Skin of body (tissue), 2 donors: ENCODE measurements around the gene USP40. TPM values are rescaled to one million over a fixed set of nuclear protein-coding genes. Genes with fewer than 3 reads are reported as not detected.

Source experiments
- DNase-seq: peaks from one replicate; lab custom pipeline; 2025; lab: John Stamatoyannopoulos, UW
- total RNA-seq: library from RNA; depleted of rRNA; stranded (reverse); fragments of >200 nt; gene quantifications from one replicate; pipeline ENCODE4 v1.2.3, GENCODE V29; 2014

Gene USP40
- total RNA-seq, 1 donor from 2014 or later, result 32.1 TPM

DNA sequence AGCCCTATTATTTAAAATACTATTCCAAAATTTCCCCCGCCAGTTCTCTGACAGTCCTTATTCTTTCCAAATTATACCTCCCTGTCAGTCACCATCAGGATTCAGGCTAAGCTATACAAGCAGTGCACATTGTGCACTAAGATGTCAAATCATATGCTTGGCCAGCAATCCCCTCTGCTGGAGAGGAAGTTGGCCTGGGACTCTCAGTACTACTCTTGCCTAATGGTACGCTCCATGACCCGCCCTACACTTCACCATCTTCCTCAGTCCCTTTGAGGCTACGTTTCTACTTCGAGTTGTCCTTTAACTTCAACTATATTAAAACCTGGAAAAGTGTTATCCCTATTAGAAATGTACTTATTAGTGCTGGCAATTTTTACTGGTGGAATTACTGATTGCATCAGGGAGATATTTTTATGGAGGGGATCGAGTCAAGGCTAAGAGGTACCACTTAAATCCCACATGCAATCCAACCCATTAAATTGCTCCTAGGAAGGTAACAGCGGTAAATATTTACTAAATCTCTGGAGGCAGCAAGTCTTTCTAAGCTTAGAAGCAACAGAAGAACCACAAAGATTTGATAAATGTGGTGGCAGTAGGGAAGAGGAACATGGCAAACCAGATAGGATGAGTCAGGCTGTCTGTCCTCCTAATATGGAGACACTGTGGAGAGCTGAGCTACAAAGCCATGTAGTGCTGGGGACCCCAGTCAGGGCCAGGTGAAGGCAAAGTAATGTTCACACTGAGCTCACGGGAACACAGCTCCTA lies 2.7 kb downstream of the USP40 start:
- no peak for DNase-seq

DNA sequence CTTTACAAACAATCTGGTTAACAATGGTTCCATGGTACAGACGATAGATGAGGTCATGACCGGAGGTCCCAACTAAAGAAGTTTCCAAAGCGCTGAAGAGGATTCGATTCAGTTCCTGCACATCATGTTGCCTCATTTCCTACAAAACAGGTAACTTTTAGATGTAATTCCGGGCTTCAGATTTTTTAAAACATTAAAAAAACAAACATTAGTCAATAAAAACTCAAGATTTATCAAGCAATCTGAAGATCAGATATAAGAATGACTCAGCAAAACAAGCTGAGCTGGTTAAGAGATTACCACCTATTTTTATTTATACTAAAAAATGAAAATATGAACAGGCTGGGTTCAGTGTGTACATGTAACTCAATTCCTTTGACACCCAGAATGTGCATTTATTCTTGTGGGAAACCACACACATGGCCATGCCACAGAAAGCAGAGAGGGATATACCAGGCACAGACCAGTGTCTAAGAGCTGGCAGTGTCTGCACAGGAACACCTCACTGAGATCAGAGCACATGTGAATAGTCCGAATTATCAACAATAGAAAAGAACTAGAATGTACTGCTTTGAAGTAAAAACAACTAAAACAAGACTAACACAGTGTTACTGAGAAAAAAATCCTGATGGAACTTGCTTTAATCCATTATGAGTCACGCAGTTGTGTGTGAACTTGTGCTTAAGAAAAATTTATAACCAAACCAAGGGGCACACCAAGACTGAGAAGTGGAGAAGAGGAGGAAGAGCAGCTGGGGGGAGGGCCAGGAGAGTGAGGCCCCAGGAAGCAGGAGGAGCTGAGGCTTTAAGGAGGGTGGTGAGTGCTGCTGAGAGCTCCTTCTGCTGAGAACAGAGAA lies 9.5 kb downstream of the USP40 start:
- no peak for DNase-seq

DNA sequence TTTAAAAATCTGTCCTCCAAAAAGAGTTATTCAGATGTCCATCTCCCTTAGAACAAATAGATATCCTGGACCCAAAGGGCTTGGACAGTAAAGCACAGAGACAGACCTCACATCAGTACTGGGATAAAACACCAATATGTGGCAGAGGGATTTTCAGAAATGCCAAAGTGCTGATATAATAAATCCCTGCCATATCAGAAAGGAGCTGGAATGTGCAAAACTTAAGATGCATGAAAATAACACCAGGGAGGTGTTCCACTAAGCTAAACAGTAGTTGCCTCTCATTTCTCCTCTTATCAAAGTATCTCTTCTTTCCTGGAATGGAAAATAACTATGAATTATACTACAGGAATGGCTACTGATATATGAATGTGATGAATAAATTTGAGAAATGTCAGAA lies 13.2 kb downstream of the USP40 start:
- DNase-seq, result no peak

DNA sequence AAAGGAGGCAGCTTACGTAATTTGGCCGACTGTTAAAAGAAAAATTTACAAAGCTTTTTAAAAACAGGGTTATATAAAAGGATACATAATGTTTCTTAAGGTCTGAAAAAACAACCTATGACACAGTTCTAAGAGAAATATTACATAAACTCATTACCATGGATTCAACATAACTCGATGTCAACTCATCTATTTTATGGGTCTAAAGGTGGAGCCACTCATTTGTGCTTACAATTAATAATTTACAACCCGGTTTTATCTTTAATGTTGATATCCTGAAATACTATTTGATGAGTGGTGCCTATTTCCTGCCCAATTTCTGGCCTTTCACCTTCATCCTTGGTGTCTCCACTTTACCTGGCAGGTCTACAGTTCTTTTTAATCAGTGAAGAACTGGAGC lies 15.1 kb downstream of the USP40 start:
- no peak for DNase-seq

DNA sequence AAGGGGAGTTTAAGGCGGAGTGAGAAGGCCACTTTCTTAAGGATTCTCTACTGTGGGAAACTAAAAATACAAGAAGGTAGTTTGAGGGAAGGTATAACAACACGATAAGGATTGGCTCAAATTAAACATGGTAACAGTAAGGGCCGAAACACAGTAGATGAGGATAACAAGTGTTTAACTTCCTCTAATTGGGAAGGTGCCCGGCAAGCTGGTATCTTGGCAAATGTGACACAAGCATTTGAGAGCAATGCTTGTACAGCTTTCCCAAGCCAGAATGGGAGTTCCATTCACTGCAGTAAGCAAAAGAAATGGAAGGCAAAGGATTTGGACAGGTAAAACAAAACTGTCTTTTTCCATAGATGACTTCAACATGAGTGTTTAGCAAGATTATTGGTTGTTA lies 19.8 kb downstream of the USP40 start:
- no peak for DNase-seq

DNA sequence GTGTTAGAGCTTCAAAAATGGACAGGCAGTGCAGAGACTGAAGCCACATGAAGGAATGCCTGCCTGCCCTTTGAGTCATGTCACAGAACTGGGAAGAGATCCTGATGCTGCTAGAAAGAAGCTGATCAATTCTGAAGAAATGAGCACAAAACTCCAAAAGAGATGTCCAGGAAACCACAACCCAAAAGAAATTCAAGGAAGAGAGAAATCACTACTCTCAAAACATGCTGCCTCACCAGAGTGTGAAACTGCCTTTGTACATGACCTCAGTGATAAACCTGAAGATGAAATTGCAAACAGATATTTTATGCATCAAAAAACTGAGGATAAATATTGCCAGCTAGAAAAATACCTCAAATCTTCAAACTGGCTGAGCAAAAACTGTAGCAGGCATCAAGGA lies 20.5 kb downstream of the USP40 start:
- DNase-seq, result no peak

DNA sequence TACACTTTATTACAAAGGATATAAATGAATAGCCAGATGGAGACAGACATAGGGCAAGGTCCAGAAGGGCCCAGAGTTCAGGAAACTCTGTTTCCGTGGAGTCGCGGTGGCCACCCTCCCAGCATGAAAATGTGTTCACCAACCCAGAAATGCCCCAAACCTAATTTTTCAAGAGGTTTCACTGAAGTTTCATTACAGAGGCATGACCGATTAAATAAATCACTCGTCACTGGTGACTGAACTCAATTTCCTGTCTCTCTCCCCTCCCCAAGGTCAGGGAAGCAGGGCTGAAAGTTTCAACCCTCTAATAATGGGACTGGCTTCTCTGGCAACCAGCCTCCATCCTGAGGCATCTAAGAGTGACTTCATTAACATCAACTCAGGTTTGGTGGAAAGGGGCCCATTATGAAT lies 22.4 kb downstream of the USP40 start:
- no peak for DNase-seq

DNA sequence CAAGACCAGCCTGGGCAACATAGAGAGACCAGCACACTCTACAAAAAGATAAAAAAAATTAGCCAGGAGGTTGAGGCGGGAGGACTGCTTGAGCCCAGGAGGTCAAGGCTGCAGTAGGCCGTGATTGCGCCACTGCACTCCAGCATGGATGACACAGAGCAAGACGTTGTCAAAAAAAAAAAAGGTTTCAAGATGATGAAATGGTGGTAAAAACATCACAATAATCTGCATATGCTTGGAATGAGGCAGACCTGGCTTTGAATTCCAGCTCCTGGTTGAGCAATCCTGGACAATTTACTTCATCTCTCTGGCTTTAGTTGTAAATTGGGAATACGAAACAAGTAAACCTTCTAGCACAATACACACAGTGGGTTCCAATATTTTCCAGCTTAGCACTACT lies 24.1 kb downstream of the USP40 start:
- DNase-seq, result no peak

DNA sequence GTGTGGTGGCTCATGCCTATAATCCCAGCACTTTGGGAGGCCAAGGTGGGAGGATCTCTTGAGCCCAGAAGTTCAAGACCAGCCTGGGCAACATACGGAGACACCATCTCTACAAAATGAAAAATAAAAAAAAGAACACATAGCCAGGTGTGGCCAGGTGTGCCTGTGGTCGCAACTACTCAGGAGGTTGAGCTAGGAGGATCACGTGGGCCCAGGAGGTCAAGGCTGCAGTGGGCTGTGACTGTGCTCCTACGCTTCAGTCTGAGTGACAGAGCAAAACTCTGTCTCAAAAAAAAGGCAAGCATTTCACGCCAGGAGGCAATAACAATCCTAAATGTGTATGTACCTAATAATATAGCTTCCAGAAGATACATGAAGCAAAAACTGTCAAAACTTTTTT lies 27.8 kb downstream of the USP40 start:
- no peak for DNase-seq

DNA sequence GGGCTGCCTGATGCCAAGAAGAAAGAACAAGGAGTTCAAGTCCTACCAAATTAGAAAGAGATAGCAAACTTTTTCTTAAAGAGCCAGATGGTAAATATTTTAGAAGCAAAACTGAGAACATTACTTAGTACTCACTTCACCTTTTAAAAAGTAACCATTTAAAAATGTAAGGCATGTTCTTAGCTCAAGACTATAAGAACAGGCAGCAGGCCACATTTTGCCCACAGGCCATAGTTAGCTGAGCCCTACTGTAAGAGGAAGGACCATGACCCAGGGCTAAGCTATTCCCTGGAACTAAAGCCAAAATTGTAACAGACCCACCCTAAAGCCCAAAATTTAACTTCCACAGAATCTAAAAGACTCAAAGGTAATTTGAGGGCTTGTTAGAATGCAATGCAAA lies 31.3 kb downstream of the USP40 start:
- no peak for DNase-seq

DNA sequence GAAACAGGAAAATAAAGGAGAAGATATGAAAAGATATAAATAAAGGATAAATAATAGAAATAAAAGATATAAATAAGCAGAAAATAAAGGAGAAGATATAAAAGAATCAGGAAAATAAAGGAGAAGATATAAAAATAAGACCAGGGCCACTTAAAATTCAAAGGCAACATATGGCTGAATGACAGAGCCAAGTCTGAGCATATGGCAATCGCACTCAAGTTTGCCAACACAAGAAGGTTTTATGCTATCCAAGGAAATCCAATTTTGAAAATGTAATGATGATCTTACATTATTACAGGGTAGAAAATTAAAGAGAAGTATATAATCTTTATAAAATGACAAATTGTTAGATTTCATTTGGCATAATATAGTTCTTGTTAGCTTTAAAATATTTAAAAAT lies 33.6 kb downstream of the USP40 start:
- no peak for DNase-seq

DNA sequence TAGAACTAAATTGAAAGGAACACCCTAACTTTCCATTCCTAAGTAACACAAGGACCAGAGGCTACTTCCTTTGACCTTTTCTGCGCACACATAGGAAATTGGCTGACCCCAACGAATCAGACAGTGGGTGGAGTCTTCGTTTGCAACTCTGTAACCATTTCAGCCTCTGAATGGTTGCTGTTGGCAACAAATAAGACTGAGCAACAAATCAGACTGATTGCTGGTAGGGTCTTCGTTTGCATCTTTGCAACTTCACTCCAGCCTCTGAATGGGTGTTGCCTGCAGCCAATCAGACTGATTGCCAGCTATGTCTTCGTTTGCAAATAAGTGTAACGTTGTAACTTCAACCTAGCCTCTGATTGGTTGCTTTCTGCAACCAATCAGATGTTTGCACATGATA lies 34.6 kb downstream of the USP40 start:
- no peak for DNase-seq

DNA sequence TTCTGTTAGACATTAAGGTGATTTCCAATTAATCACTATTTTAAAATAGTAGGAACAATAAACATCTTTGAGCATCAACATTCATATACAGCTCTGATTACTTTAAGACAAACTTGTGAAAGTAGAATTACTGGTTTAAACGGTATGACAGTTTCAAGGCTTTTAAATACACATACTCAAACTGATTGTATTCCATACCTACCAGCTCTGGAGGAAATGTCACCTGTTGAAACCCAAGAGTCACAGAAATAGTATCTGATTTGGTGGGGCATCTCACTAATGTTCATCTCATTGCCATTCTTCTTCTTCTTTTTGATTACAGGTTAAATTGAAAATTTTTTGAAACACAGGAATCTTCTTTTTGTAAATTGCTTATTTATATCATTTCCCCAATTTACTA lies 36.2 kb downstream of the USP40 start:
- DNase-seq, result no peak

DNA sequence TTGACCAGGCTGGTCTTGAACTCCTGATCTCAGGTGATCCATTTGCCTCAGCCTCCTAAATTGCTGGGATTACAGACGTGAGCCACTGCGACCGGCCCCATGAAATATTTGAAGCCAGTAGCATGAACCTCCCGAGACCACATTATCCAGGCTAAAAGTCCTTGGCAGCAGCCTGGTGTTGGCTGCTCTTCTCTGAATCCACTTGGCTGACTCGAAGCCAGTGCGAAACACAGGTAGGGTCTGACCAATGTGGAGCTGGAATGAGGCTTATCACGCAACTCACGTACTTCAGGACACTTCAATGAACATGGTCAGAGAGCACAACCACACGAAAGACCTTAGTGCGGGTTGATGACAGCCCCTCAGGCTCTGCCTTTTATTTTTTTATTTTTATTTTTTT lies 38.4 kb downstream of the USP40 start:
- DNase-seq, result no peak

DNA sequence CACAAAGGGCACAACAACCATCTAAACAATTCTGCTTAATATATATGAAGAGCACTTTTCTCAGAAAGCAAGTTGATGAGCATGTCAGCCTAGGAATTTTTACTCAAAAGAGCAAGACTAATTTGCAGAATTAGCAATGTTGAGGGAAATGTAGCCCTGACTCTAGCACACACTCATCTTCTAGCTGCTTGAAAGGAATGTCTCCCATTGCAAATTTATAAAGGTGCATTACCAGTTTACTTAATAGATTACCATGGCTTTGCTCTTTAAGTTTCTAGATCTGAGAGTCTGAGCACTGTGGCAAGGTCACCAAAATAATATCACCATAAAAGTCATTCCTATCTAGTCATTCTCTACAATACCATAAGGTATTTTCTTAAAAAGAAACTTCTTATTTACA lies 40.8 kb downstream of the USP40 start:
- no peak for DNase-seq

DNA sequence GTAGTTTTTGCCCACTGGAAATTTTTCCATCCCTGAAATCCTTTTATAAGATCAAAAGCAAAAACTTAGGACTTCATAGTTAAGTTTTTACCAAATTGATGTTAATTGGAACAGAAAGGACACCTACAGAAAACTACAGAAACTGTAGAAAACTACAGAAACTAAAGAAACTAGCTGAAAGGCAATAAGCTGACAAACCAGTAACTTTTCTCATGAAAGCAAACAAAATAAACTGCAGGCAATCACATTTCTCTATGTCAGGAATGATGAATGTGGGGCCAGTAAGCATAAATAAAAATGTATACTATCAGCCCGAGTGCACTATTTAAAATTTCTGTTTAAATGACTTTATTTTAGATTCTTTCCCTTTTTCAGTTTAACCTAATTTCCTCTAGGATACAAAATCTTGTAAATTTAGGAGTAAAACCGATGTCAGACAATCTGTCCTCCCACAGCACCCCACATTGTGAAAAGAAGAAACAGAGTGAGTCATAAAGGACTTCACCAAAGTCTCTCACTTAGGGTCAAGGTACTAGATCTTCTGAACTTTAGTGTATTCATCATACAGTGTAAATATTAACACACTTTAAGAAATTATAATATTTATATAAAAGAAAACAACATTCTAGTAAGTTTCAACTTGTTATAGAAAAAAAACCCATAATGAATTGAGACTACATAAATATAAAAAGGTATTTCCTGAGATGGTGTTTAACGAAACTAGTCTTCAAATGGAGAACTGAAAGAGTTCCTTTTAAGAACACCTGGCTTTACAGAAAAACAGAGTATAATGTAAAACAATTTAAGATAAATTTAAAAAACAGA lies 46.6 kb downstream of the USP40 start:
- no peak for DNase-seq

DNA sequence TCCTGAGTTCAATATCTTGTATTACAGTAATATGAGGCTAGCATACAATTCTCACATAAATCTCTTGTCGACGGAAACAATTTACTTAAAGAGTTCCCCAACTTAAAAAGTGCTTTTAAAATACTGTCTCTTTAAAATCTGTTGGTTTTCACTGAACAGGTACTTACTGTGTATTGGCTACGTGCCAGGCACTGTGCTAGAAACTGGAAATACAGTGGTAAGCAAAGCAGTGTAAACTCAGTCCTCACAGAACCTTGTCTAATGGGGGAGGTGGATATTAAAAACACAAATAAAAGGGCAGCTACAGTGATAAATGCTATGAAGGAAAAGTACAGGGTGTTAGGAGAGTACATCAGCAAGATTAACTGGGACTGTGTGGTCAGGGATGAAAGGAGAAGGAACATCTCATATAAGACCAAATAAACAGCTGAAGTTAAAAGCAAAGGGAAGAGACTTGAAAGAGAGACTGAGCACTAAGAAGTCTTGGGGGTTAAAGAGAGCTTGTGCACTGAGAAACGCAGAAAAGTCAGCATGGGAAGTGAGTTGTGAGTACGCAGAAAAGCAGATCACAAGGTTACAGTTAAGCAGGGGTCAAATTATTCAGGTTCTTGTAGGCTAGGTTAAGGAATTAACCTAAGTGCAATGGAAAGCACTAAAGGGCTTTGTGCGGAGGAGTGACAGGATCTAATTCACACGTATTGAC lies 52.5 kb downstream of the USP40 start:
- no peak for DNase-seq

DNA sequence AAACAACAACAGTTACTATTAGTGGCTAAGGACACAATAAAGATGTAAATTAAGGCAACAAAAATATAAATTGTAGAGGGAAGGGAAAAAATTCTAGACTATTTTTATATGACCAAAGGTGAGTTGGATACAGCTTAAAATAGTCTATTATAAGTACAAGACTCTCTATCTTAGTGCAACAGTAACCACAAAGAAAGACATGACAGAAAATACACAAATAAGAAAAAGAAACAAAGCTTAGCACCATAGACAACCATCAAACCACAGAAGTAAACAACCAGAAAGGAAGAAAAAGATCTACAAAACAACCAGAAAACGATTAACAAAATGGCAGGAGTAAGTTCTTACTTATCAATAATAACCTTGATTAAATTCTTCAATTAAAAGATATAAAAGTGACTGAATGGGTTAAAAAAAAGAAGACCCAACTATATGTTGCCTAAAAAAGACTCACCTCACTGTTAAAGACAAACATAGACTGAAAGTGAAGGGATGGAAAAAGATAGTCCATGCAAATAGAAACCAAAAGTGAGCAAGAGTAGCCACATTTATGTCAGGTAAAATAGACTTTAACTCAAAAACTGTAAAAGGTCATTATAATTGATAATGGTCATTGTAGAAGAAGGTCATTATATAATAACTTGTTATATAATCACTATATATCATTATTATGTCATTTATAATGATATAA lies 62.5 kb downstream of the USP40 start:
- DNase-seq, result no peak

DNA sequence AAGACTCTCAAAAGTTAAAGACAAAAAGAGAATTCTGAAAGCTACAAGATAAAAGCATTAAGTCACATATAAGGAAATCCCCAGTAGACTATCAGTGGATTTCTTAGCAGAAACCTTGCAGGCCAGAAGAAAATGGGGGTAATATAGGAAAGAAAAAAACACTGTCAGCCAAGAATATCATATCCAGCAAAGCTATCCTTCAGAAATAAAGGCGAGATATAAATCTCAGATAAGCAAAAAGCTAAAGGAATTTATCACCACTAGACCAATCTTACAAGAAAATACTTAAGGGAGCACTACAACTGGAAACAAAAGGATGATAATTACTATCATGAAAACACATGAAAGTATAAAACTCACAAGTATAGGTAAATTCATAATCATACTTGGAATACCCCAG lies 63.1 kb downstream of the USP40 start:
- DNase-seq, result no peak

DNA sequence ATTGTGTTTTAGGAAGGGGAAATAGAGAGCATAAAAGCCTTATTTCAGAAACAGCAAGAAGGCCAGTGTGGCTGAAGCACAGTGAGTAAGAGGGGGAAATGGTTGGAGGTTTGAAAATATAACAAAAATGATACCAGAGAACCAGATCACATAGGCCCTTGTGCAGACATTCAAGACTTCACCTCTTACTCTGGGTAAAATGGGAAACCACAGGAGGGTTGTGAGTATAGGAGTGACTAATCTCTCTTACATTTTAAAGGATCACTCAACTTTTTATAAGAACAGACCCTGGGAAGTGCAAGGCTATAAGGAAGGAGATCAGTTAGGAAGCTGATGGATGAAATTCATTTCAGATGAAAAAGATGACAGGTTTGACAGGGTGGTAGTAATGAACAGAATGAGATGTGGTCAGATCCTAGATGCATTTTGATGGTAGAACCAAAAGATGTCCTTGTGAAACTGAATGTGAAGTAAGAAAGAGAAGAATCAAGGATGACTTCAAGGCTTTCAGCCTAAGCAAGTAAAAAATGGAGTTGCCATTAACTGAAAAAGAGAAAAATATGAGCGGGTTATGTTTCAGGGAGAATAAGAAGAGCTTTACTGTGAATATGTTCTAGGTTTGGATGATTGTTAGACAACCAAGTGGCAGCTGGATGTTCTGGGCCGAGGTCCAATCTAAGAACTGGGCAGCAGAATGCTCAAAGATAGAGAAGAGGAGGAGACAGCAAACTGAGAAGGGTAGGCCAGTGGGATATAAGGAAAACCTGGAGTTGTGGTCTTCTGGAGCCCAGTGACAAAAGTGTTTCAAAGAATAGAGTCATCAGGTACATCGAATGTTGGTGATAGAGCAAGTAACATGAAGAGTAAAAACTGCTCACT lies 65.1 kb downstream of the USP40 start:
- no peak for DNase-seq
